IPS DF 4.7 (cell line): ENCODE data around the gene SLC1A7.

ENCODE experiments used
- DNase-seq: peaks from one replicate; pipeline ENCODE4 v3.0.0-alpha.2; 2013; ENCODE audit warnings: low spot score; ENCODE audit errors: extremely low read depth

The SLC1A7 gene

GRCh38 chr1:53062708-53063591 lies 79.5 kb downstream of the SLC1A7 start:
- no peak for DNase-seq

DNA sequence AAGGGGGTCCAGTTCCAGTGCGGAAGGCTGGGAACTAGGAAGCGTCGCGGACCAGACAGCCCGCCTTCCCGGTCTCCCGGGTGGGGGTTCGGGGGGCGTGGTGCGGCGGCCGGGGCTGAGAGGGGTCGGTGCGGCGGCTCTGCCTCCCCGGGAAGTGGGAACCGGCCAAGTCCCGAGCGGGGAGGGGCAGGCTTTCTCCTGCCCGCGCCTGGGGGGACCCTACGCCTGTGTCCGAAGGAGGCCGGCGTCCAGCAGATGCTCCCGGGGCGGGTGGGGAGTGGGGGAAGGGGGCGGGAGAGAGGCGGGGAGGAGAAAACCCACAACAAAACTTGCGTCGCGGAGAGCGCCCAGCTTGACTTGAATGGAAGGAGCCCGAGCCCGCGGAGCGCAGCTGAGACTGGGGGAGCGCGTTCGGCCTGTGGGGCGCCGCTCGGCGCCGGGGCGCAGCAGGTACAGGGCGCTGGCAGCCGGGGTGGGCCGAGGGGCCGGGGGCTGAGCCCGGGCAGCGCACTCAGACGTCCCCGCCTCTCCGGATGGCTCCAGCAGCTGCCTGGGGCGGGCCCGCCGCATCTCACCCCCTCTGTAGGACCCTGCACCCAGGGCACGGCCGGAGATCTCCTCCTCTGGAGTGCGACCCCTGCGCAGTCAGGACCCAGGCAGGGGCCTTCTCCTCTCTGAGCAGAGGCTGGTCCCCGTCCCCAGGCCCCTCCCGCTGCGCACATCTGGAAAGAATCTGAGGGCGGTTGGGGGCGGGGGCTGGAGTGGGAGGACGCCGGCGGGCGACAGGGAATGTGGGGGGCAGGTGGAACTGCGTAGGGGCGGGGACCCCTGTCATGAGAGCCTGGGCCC lies 80.4 kb downstream of the SLC1A7 start, which contains the start of gene PODN:
TSS of gene PODN (plus strand) at position 355 of the 849 bp plus-strand sequence. CDS start 7,643 bp downstream, outside the sequence.
- no peak for DNase-seq

- no peak for DNase-seq
Observed at GRCh38 chr1:53061123-53061858, 81.1 kb downstream of the SLC1A7 start.

- DNase-seq: no peak
Observed at GRCh38 chr1:53060579-53060978, 81.9 kb downstream of the SLC1A7 start.

DNA sequence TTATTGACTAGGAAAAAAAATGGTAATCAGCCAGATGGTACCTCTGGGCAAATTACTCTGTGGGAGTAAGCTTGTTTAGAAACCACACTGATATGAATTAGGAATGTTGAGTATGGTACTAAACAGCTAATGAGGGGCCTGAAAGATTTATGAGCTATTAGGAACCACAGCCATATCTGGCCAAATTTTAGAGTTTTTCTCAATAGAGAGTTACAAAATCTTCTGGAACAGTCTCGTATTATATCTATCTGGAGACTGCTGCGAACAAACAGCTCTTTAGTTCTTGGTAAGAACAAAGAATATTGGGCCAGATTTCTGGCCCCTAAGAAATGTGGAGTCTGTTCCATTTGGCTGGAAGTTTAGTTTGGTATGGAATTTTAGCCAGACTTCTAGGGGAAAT lies 85.3 kb downstream of the SLC1A7 start:
- DNase-seq: no peak

- no peak for DNase-seq
Observed at GRCh38 chr1:53051676-53052075, 90.8 kb downstream of the SLC1A7 start.

DNA sequence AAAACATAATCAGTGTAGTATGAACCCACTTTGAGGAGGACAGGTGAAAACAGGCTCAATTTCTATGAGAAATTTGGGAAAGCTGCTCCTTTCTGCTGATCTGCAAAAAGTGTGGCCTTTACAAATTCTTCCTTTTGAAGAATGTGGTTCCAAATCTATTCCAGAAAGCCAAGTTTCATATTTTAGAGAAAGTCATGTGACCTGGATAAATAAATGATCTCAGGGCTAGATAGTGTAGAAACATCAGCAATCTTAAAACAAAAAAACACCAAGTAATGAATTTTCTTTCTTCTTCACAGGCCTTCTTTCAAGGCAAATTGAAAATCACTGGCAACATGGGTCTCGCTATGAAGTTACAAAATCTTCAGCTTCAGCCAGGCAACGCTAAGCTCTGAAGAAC lies 92.1 kb downstream of the SLC1A7 start:
- DNase-seq: no peak

- no peak for DNase-seq
Observed at GRCh38 chr1:53049574-53049967, 92.9 kb downstream of the SLC1A7 start.

- no peak for DNase-seq
Observed at GRCh38 chr1:53048960-53049573, 93.4 kb downstream of the SLC1A7 start.

DNA sequence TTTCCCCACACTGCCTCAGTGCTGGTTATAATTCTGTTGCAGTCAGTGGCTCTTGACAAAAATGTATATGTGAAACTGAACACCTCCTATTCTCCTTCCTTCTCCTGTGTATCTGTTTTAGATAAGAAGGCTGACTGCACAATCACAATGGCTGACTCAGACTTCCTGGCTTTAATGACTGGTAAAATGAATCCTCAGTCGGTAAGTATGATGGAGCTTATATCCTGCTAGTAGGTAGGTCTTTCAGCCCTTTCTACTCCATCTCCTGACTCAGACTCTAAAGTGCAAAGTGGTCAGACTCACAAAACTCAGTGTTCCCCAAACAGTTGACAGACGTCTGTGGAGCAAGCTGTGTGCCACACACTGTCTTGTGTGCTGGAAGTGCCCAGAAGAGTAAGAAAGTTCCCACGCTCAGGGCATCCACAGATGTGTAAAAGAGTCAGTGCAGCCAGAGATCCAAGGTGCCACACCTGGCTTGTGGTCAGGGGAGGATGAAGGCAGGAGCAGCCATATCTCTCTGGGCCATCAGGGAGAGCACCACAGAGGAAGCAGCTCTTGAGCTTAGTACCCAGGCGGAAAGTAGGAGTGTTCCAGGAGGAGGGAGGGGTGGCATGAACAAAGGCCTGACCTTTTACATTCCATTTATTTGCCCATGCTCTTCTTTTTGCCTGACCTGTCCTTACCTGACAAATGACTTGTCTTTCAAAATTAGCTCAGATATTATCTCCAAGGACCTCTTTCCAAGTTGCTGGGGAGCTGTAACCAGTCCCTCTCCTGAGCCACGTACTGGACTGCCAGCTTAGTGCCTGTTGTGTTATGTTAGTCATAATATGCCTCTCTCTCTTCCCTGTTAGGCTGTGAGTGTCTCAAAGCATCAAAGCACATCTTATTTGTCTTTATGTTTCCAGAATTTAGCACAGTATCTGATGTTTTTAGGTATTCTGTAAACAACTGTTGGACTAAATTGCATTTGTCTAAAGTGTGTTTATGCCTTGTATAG lies 94.4 kb downstream of the SLC1A7 start:
- no peak for DNase-seq

DNA sequence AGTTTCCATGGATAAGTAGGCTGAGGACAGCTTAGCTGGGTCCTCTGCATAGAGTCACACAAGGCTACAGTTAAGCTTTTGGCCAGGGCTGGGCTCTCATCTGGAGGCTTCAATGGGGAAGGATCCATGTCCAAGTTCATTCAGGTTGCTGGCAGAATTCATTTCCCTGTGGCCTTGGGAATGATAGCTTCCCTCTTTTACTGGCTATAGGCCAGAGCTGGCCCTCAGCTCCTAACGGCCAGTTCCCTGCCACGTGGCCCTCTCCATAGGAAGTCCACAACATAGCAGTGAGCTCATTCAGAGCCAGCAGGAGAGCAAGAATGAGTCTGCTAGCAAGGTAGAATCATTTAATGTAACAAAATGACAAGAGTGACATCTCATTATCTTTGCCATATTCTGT lies 95.5 kb downstream of the SLC1A7 start:
- no peak for DNase-seq

- DNase-seq: no peak
Observed at GRCh38 chr1:53044926-53045325, 97.5 kb downstream of the SLC1A7 start.

DNA sequence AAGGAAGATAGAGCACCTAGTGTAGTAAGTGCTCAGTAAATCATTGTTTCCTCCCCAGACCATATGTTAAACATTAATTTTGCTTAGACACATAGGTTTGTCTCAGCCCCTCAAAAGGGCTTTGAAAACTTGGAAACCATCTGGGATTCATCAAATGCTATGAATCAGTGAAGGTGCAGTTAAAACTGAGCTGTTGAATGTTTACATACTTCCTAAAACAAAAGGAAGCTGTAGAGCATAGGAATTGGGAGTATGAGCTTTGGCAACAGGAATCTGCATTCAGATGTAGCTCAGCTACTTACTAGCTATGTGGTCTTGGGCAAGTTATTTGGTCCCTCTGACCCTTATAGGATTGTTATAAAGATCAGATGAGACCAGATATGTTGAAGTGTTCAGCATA lies 99.2 kb downstream of the SLC1A7 start:
- DNase-seq: no peak

GRCh38 chr1:53038566-53038965 lies 103.9 kb downstream of the SLC1A7 start:
- DNase-seq: no peak
